Parathyroid adenoma (tissue), 2 donors: ENCODE measurements around the gene IVD.

ENCODE experiments used
- H2AFZ ChIP-seq: fragments of 300-600 bp; sonication (generic); one replicate; pipeline ENCODE4 v1.7.0; 2017; ENCODE audit warnings: antibody characterized with exemption, mild to moderate bottlenecking
- H3K27ac ChIP-seq: fragments of 300-600 bp; sonication (generic); one replicate; pipeline ENCODE4 v1.7.0; 2017
- H3K27me3 ChIP-seq: fragments of 300-600 bp; sonication (generic); one replicate; pipeline ENCODE4 v1.7.0; 2017; ENCODE audit warnings: low read length; ENCODE audit not compliant: control insufficient read depth, insufficient read depth
- H3K36me3 ChIP-seq: fragments of 300-600 bp; sonication (generic); one replicate; pipeline ENCODE4 v1.7.0; 2017; ENCODE audit warnings: low read length; ENCODE audit not compliant: control insufficient read depth, insufficient read depth
- H3K4me1 ChIP-seq: fragments of 300-600 bp; sonication (generic); one replicate; pipeline ENCODE4 v1.7.0; 2017; ENCODE audit warnings: control low read depth
- H3K4me2 ChIP-seq: fragments of 300-600 bp; sonication (generic); one replicate; pipeline ENCODE4 v1.7.0; 2017; ENCODE audit warnings: low read length
- H3K4me3 ChIP-seq: fragments of 300-600 bp; sonication (generic); one replicate; pipeline ENCODE4 v1.7.0; 2017; ENCODE audit warnings: low read depth, low read length
- H3K79me2 ChIP-seq: fragments of 300-600 bp; sonication (generic); one replicate; pipeline ENCODE4 v1.7.0; 2017; ENCODE audit warnings: control low read depth
- H3K9ac ChIP-seq: fragments of 300-600 bp; sonication (generic); one replicate; pipeline ENCODE4 v1.7.0; 2017; ENCODE audit warnings: mild to moderate bottlenecking
- H3K9me3 ChIP-seq: fragments of 300-600 bp; sonication (generic); one replicate; pipeline ENCODE4 v1.7.0; 2017; ENCODE audit warnings: low read length; ENCODE audit not compliant: control insufficient read depth
- TF ChIP-seq, protein P1 (sequence below): fragments of 300-600 bp; sonication (generic); IDR thresholded peaks from one replicate; pipeline ENCODE4 v1.7.0; 2017; ENCODE audit warnings: antibody characterized with exemption, mild to moderate bottlenecking
- donor health status: primary hyperparathyroidism.

Gene IVD

DNA sequence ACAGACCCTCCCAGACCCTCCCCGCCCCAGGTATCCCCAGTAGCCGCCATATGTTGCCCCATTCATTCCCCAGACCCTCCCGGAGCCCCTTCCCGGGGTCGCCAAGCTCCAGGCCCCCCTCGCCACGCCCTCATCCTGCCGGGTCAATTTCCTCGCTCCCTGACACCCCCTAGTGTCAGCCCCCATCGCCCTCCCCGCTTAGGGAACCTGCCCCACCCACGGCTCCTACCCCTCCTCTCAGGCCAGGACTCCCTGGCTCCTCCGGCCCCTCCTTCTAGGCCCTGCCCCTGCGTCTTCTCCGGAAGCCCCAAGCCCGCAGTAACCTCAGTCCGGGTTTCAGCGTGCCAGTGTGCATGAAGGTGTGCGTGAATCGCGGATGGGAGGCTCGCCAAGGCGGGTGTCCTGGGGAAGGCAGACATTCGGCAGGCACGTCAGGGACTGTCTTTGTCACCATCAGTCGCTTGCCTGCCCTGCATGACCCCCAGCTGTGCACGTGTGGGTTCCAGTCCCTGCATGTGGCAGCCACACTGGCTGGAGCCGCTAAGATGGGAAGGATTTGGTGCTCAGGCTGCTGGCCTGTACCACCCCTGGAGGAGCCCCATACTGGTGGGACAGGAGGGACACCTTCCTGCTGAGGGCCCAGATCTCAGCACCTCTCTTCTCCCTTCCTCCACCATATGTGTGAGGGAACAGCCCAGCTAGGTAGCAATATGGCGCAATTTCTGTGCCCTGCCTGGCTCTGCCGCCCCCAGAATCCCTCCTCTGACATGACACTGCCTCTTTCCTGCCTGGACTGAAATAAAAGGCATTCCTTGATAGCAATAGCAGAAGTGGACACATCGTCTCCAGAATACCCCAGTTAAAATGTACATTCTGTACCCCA, 46.9 kb upstream of the IVD start:
- no peaks in the 10 kb centered on the region for H3K79me2 ChIP-seq
- H2AFZ ChIP-seq = peak overlapping the region; percentile 81

DNA sequence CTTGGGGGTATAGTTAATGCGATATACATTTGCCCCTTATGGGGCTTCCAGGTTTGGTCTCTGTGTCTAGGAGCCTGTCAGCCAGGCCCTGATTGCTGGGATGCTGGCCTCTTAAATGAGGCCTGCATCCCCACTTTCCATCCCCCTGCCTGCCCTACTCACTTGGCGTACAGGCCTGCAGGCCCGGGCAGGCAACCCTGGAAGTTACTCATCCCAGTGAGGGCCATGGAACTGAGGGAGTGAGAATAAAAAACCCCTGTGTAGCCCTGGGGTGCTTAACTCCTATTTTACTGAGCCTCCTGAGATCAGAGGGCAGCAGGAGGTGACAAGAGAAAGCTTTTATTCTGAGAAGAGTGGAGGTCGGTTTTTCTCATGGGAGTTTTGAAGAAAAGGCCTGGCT, 45.6 kb upstream of the IVD start:
- H3K9ac ChIP-seq = no peak overlapping the region
- H3K4me2 ChIP-seq = no peak overlapping the region
- TF ChIP-seq, protein P1, sequence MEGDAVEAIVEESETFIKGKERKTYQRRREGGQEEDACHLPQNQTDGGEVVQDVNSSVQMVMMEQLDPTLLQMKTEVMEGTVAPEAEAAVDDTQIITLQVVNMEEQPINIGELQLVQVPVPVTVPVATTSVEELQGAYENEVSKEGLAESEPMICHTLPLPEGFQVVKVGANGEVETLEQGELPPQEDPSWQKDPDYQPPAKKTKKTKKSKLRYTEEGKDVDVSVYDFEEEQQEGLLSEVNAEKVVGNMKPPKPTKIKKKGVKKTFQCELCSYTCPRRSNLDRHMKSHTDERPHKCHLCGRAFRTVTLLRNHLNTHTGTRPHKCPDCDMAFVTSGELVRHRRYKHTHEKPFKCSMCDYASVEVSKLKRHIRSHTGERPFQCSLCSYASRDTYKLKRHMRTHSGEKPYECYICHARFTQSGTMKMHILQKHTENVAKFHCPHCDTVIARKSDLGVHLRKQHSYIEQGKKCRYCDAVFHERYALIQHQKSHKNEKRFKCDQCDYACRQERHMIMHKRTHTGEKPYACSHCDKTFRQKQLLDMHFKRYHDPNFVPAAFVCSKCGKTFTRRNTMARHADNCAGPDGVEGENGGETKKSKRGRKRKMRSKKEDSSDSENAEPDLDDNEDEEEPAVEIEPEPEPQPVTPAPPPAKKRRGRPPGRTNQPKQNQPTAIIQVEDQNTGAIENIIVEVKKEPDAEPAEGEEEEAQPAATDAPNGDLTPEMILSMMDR = no peak
- no peak overlapping the region for H3K4me3 ChIP-seq
- H3K36me3 ChIP-seq = no peaks in the 10 kb centered on the region
- no peak overlapping the region for H2AFZ ChIP-seq
- H3K27me3 ChIP-seq = no peaks in the 10 kb centered on the region
- H3K9me3 ChIP-seq = no peaks in the 10 kb centered on the region
- no peak overlapping the region for H3K27ac ChIP-seq
- peaks cover 2% of the 10 kb centered on the region for H3K4me1 ChIP-seq
- H3K79me2 ChIP-seq = no peaks in the 10 kb centered on the region

More for the DNA sequence above, 46.9 kb upstream of the IVD start:
- Histone ChIP-seq H3K27me3 (no peaks in the 10 kb centered on the region), H3K4me3 (no peak overlapping the region), H3K4me2 (peak overlapping the region; percentile 50), H3K9ac (no peak overlapping the region), H3K36me3 (no peaks in the 10 kb centered on the region), H3K4me1 (peaks cover 10% of the 10 kb centered on the region), H3K9me3 (no peaks in the 10 kb centered on the region), H3K27ac (no peak overlapping the region)
- TF ChIP-seq, protein P1 = no peak

DNA sequence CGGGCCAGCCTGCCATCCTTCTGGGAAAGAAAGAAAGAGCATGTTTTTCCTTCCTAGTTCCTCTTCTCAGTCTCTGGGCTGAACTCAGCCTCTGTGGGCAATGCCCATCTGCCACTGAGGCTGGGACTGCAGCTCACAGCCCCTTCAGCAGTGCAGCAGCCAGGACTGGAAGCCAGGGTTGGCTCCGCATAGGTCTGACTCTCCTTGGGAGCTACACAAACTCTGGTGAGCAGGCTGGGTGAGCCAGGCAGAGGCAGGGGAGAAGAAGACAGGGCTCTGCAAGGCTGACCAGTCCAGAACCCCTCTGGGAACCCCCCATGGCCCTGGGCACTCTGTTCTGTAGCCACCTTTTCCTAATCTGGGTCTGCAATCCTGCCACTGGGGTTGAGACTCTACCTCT, 44.0 kb upstream of the IVD start:
- peaks cover 2% of the 10 kb centered on the region for H3K4me1 ChIP-seq
- no peaks in the 10 kb centered on the region for H3K79me2 ChIP-seq
- TF ChIP-seq, protein P1 = no peak
- no peak overlapping the region for H3K4me2 ChIP-seq
- H3K36me3 ChIP-seq = no peaks in the 10 kb centered on the region
- H3K27me3 ChIP-seq = no peaks in the 10 kb centered on the region
- H3K9me3 ChIP-seq = no peaks in the 10 kb centered on the region
- H3K9ac ChIP-seq = no peak overlapping the region
- no peak overlapping the region for H3K27ac ChIP-seq
- H2AFZ ChIP-seq = no peak overlapping the region
- no peak overlapping the region for H3K4me3 ChIP-seq

DNA sequence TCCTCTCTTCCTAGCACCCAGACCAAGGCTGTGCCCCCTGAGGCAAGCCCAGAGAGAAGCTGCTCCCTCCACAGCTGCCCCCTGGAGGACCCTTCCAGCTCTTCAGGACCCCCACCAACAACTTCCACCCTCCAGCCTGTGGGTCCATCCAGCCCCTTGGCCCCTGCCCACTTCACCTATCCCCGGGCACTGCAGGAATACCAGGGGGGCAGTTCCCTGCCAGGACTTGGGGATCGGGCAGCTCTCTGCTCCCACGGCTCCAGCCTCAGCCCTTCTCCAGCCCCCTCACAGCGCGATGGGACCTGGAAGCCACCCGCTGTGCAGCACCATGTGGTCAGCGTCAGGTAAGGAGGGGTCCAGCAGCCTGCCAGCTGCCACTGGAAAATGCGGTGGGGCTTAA, 42.0 kb upstream of the IVD start:
- H3K27me3 ChIP-seq = no peaks in the 10 kb centered on the region
- H3K4me3 ChIP-seq = no peak overlapping the region
- TF ChIP-seq, protein P1 = no peak
- H3K4me2 ChIP-seq = no peak overlapping the region
- peaks cover under 1% of the 10 kb centered on the region for H3K4me1 ChIP-seq
- no peak overlapping the region for H3K27ac ChIP-seq
- H3K79me2 ChIP-seq = no peaks in the 10 kb centered on the region
- no peaks in the 10 kb centered on the region for H3K36me3 ChIP-seq
- H3K9ac ChIP-seq = no peak overlapping the region
- H3K9me3 ChIP-seq = no peaks in the 10 kb centered on the region
- H2AFZ ChIP-seq = no peak overlapping the region

DNA sequence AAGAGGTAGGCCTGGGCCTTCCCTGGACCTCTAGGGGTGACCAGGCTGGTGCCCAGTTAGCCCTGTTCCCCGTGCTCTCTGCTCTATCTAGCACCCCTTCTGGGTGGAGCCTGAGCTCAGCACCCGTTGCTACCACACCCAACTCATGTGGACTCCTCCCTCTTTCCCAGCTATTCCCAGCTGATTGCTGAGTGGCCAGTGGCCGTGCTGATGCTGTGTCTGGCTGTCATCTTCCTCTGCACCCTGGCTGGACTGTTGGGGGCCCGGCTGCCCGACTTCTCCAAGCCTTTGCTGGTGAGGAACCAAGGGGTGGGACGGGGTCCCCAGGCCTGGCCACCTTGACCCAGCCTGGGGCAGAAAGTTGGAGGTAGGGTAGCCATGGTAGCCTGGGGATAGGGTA, 41.3 kb upstream of the IVD start:
- Histone ChIP-seq H2AFZ (no peak overlapping the region), H3K27me3 (no peaks in the 10 kb centered on the region), H3K27ac (no peak overlapping the region), H3K79me2 (no peaks in the 10 kb centered on the region), H3K4me2 (no peak overlapping the region), H3K4me3 (no peak overlapping the region), H3K9me3 (no peaks in the 10 kb centered on the region), H3K9ac (no peak overlapping the region), H3K4me1 (no peaks in the 10 kb centered on the region), H3K36me3 (no peaks in the 10 kb centered on the region)
- TF ChIP-seq, protein P1 = no peak
